GM23338 (cell line): ENCODE measurements around the gene PPIC. TPM values are rescaled to one million over a fixed set of nuclear protein-coding genes. Genes with fewer than 3 reads are reported as not detected.

Experiments
- ATAC-seq: fragments of 200-7000 bp; cut with Tn5 transposase; 3 replicates; pipeline ENCODE4 v1.9.1; 2020
- DNase-seq: peaks from one replicate; pipeline ENCODE4 v3.0.0-alpha.2; 2015; ENCODE audit warnings: low spot score
- H2AFZ ChIP-seq: fragments of 200-600 bp; sonication (generic); 2 replicates; pipeline ENCODE4 v1.8.0; 2016; ENCODE audit warnings: antibody characterized with exemption, mild to moderate bottlenecking, moderate library complexity
- H3F3A ChIP-seq: fragments of 200-600 bp; sonication (generic); replicated peaks from 2 replicates; pipeline ENCODE4 v1.8.0; 2017; ENCODE audit warnings: antibody characterized with exemption, mixed run types, low read depth
- H3K27ac ChIP-seq: fragments of 200-600 bp; sonication (generic); 2 replicates; pipeline ENCODE4 v1.6.1; 2016; ENCODE audit warnings: low read depth
- H3K27me3 ChIP-seq: fragments of 200-600 bp; sonication (generic); 2 replicates; pipeline ENCODE4 v1.8.0; 2016; ENCODE audit warnings: mild to moderate bottlenecking, mixed run types, moderate library complexity; ENCODE audit not compliant: insufficient read depth
- H3K36me3 ChIP-seq: fragments of 200-600 bp; sonication (generic); 2 replicates; pipeline ENCODE4 v1.8.0; 2016; ENCODE audit warnings: mild to moderate bottlenecking; ENCODE audit not compliant: insufficient read depth
- H3K4me1 ChIP-seq: fragments of 200-600 bp; sonication (generic); 2 replicates; pipeline ENCODE4 v1.8.0; 2016; ENCODE audit warnings: mild to moderate bottlenecking, moderate library complexity; ENCODE audit not compliant: insufficient read depth
- H3K4me2 ChIP-seq: fragments of 200-600 bp; sonication (generic); 2 replicates; pipeline ENCODE4 v1.7.1; 2017; ENCODE audit warnings: mixed run types
- H3K4me3 ChIP-seq: fragments of 200-600 bp; sonication (generic); 2 replicates; pipeline ENCODE4 v1.6.1; 2016; ENCODE audit warnings: mixed run types
- H3K79me2 ChIP-seq: fragments of 200-600 bp; sonication (generic); replicated peaks from 2 replicates; pipeline ENCODE4 v1.8.0; 2017; ENCODE audit warnings: mild to moderate bottlenecking; ENCODE audit not compliant: insufficient read depth
- H3K9me2 ChIP-seq: fragments of 200-600 bp; sonication (generic); 2 replicates; pipeline ENCODE4 v1.8.0; 2017; ENCODE audit not compliant: insufficient read depth
- H4K20me1 ChIP-seq: fragments of 200-600 bp; sonication (generic); replicated peaks from 2 replicates; pipeline ENCODE4 v1.8.0; 2017; ENCODE audit warnings: mild to moderate bottlenecking; ENCODE audit not compliant: insufficient read depth
- H3K27ac Mint-ChIP-seq: 2 replicates; pipeline ENCODE4 v1.8.0; 2020; ENCODE audit warnings: inconsistent platforms, mild to moderate bottlenecking, moderate library complexity, mixed read lengths
- H3K27me3 Mint-ChIP-seq: 3 replicates; pipeline ENCODE4 v1.8.0; 2022; ENCODE audit warnings: low read depth, mild to moderate bottlenecking, moderate library complexity, mixed read lengths, inconsistent platforms; ENCODE audit not compliant: insufficient read depth, poor library complexity
- H3K36me3 Mint-ChIP-seq: 3 replicates; pipeline ENCODE4 v1.8.0; 2021; ENCODE audit warnings: low read depth, mild to moderate bottlenecking, inconsistent platforms, moderate library complexity, mixed read lengths
- H3K4me1 Mint-ChIP-seq: 3 replicates; pipeline ENCODE4 v1.8.0; 2020; ENCODE audit warnings: mild to moderate bottlenecking, inconsistent platforms, mixed read lengths
- H3K4me3 Mint-ChIP-seq: 3 replicates; pipeline ENCODE4 v1.8.0; 2021; ENCODE audit warnings: moderate library complexity, mild to moderate bottlenecking, inconsistent platforms, mixed read lengths
- H3K9me3 Mint-ChIP-seq: 3 replicates; pipeline ENCODE4 v1.8.0; 2020; ENCODE audit warnings: moderate library complexity, mild to moderate bottlenecking, inconsistent platforms, mixed read lengths
- EZH2 ChIP-seq: fragments of 200-600 bp; sonication (generic); IDR thresholded peaks from one replicate; pipeline ENCODE4 v1.8.0; 2017; ENCODE audit warnings: antibody characterized with exemption, mild to moderate bottlenecking, low read depth; ENCODE audit not compliant: unreplicated experiment
- EZH2phosphoT487 ChIP-seq: fragments of 200-600 bp; sonication (generic); IDR thresholded peaks from one replicate; pipeline ENCODE4 v1.8.1; 2018; ENCODE audit warnings: antibody characterized with exemption; ENCODE audit not compliant: unreplicated experiment
- JUNB ChIP-seq: IDR thresholded peaks from one replicate; pipeline ENCODE4 v1.6.1; 2016; ENCODE audit warnings: antibody characterized with exemption; ENCODE audit not compliant: unreplicated experiment
- NANOG ChIP-seq: IDR thresholded peaks from 2 replicates; pipeline ENCODE4 v1.6.1; 2016; ENCODE audit warnings: antibody characterized with exemption, borderline replicate concordance
- POLR2AphosphoS5 ChIP-seq: IDR thresholded peaks from 2 replicates; pipeline ENCODE4 v1.6.1; 2016; ENCODE audit warnings: antibody characterized with exemption, low read depth
- STAT1 ChIP-seq: IDR thresholded peaks from one replicate; pipeline ENCODE4 v1.6.1; 2016; ENCODE audit warnings: antibody characterized with exemption; ENCODE audit not compliant: unreplicated experiment
- ZNF114 ChIP-seq: fragments of 250-450 bp; sonication (Bioruptor Pico); IDR thresholded peaks from 2 replicates; pipeline ENCODE4 v1.5.0; 2020; ENCODE audit warnings: mild to moderate bottlenecking, moderate library complexity
- ZNF331 ChIP-seq: fragments of 250-450 bp; sonication (Bioruptor Pico); IDR thresholded peaks from 2 replicates; pipeline ENCODE4 v1.5.0; 2020; ENCODE audit warnings: low read depth, mild to moderate bottlenecking, moderate library complexity
- polyA plus RNA-seq: library from polyadenylated mRNA; unstranded; fragments of >200 nt; fragmentation: Nextera tagmentation; extraction: Ambion mirVana; gene quantifications from 2 replicates; pipeline ENCODE4 v1.2.1, GENCODE V29; 2016
- total RNA-seq: library from RNA; depleted of rRNA; stranded (reverse); fragments of >200 nt; shearing (Covaris generic); gene quantifications from 2 replicates; pipeline ENCODE4 v1.2.3, GENCODE V29; 2014
- TF ChIP-seq, protein P1 (sequence below): fragments of 250-450 bp; sonication (Bioruptor Pico); IDR thresholded peaks from 2 replicates; pipeline ENCODE4 v1.5.0; 2020; ENCODE audit warnings: mild to moderate bottlenecking, moderate library complexity
- TF ChIP-seq, protein P2 (sequence below), 2 experiments: fragments of 200-600 bp in 1 of 2; sonication (generic) in 1 of 2; conservative IDR thresholded peaks; 2 replicates each; pipeline versions ENCODE4 v1.5.1 to v1.6.1; 2016 to 2017; ENCODE audit warnings: antibody characterized with exemption in 2 of 2, low read depth in 2 of 2, mild to moderate bottlenecking in 2 of 2, moderate library complexity in 1 of 2

The PPIC gene
- total and polyA plus RNA-seq, 2 experiments from 2014 or later = 13.9 to 21.0 TPM

DNA sequence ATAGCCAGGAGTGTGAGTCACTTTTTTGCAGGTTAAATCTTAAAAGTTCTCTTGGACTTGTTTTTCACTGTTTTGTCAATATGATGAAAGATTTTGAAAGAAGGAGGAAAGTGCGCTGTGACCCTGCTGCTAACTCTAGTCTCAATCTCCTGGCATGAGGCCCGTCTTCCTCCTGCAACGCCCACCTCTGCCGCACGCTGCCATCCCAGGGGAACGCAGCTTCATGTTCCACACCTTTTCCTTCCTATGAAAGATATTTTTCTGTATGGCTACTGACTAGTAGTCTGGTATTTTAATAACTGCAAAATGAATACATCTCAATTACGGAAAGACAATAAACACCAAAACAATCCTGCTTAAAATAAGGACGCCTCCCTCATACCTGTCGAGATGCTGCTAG lies 8.3 kb downstream of the PPIC start (continued):
- TF ChIP-seq, protein P1, sequence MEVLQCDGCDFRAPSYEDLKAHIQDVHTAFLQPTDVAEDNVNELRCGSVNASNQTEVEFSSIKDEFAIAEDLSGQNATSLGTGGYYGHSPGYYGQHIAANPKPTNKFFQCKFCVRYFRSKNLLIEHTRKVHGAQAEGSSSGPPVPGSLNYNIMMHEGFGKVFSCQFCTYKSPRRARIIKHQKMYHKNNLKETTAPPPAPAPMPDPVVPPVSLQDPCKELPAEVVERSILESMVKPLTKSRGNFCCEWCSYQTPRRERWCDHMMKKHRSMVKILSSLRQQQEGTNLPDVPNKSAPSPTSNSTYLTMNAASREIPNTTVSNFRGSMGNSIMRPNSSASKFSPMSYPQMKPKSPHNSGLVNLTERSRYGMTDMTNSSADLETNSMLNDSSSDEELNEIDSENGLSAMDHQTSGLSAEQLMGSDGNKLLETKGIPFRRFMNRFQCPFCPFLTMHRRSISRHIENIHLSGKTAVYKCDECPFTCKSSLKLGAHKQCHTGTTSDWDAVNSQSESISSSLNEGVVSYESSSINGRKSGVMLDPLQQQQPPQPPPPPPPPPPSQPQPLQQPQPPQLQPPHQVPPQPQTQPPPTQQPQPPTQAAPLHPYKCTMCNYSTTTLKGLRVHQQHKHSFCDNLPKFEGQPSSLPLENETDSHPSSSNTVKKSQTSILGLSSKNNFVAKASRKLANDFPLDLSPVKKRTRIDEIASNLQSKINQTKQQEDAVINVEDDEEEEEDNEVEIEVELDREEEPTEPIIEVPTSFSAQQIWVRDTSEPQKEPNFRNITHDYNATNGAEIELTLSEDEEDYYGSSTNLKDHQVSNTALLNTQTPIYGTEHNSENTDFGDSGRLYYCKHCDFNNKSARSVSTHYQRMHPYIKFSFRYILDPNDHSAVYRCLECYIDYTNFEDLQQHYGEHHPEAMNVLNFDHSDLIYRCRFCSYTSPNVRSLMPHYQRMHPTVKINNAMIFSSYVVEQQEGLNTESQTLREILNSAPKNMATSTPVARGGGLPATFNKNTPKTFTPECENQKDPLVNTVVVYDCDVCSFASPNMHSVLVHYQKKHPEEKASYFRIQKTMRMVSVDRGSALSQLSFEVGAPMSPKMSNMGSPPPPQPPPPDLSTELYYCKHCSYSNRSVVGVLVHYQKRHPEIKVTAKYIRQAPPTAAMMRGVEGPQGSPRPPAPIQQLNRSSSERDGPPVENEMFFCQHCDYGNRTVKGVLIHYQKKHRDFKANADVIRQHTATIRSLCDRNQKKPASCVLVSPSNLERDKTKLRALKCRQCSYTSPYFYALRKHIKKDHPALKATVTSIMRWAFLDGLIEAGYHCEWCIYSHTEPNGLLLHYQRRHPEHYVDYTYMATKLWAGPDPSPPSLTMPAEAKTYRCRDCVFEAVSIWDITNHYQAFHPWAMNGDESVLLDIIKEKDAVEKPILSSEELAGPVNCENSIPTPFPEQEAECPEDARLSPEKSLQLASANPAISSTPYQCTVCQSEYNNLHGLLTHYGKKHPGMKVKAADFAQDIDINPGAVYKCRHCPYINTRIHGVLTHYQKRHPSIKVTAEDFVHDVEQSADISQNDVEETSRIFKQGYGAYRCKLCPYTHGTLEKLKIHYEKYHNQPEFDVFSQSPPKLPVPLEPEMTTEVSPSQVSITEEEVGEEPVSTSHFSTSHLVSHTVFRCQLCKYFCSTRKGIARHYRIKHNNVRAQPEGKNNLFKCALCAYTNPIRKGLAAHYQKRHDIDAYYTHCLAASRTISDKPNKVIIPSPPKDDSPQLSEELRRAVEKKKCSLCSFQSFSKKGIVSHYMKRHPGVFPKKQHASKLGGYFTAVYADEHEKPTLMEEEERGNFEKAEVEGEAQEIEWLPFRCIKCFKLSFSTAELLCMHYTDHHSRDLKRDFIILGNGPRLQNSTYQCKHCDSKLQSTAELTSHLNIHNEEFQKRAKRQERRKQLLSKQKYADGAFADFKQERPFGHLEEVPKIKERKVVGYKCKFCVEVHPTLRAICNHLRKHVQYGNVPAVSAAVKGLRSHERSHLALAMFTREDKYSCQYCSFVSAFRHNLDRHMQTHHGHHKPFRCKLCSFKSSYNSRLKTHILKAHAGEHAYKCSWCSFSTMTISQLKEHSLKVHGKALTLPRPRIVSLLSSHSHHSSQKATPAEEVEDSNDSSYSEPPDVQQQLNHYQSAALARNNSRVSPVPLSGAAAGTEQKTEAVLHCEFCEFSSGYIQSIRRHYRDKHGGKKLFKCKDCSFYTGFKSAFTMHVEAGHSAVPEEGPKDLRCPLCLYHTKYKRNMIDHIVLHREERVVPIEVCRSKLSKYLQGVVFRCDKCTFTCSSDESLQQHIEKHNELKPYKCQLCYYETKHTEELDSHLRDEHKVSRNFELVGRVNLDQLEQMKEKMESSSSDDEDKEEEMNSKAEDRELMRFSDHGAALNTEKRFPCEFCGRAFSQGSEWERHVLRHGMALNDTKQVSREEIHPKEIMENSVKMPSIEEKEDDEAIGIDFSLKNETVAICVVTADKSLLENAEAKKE (CRISPR knock-in tag) = no peak
- no peak for TF ChIP-seq ZNF114 (CRISPR knock-in tag)
- TF ChIP-seq POLR2AphosphoS5 = no peak
- TF ChIP-seq JUNB = no peak

DNA sequence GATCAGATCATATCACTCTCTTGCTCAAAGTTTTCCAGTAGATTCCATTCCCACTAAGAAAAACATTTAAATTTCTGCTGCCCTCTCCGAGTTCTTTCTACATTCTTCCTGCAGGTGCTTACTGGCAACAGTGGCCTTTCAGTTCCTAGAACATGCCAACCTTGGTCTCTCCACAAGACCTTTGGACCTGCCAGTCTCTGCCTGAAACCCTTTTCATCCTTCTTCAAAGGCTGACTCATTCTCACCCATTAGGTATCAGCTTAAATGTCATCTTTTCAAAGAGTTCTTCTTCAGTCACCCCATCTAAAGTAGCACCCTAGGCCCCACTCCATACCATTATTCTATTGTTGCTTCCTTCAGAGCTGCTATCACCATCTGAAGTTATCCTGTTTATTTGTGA lies 21.8 kb downstream of the PPIC start:
- TF ChIP-seq POLR2AphosphoS5 (no peak), JUNB (no peak), NANOG (no peak), EZH2 (no peak), ZNF114 (CRISPR knock-in tag) (no peak), STAT1 (no peak), EZH2phosphoT487 (no peak), ZNF331 (CRISPR knock-in tag) (no peak)
- TF ChIP-seq, protein P2, sequence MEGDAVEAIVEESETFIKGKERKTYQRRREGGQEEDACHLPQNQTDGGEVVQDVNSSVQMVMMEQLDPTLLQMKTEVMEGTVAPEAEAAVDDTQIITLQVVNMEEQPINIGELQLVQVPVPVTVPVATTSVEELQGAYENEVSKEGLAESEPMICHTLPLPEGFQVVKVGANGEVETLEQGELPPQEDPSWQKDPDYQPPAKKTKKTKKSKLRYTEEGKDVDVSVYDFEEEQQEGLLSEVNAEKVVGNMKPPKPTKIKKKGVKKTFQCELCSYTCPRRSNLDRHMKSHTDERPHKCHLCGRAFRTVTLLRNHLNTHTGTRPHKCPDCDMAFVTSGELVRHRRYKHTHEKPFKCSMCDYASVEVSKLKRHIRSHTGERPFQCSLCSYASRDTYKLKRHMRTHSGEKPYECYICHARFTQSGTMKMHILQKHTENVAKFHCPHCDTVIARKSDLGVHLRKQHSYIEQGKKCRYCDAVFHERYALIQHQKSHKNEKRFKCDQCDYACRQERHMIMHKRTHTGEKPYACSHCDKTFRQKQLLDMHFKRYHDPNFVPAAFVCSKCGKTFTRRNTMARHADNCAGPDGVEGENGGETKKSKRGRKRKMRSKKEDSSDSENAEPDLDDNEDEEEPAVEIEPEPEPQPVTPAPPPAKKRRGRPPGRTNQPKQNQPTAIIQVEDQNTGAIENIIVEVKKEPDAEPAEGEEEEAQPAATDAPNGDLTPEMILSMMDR (conservative IDR thresholded peaks at IDR 0.05; ENCODE audit: low read depth in 2 of 2) = no peak
- no peak overlapping the region for H3K27ac Mint-ChIP-seq
- Histone ChIP-seq H2AFZ (no peak overlapping the region), H3K79me2 (no peaks in the 10 kb centered on the region), H3K4me3 (no peak overlapping the region), H3F3A (no peaks in the 10 kb centered on the region), H3K9me2 (no peaks in the 10 kb centered on the region), H3K27ac (no peak overlapping the region), H3K4me1 (no peaks in the 10 kb centered on the region), H4K20me1 (no peaks in the 10 kb centered on the region), H3K27me3 (no peaks in the 10 kb centered on the region), H3K4me2 (no peak overlapping the region), H3K36me3 (no peaks in the 10 kb centered on the region)
- H3K36me3 Mint-ChIP-seq = no peaks in the 10 kb centered on the region
- no peak for ATAC-seq
- H3K9me3 Mint-ChIP-seq = no peaks in the 10 kb centered on the region; the same call in 2 of the 3 replicates
- DNase-seq = no peak
- no peaks in the 10 kb centered on the region; the same call in 1 of the 3 replicates for H3K4me1 Mint-ChIP-seq
- H3K4me3 Mint-ChIP-seq = no peak overlapping the region
- H3K27me3 Mint-ChIP-seq = no peaks in the 10 kb centered on the region
